Fibroblast of lung (primary cell): Measurements from ENCODE around the gene CD7. TPM values are rescaled to one million over a fixed set of nuclear protein-coding genes. Genes with fewer than 3 reads are reported as not detected.

ENCODE experiments used
- DNase-seq, 2 donors: peaks; one replicate each; pipeline versions ENCODE4 v3.0.0 to v3.0.0-alpha.2; 2010; ENCODE audit warnings: low read depth in 2 of 2
- H2AFZ ChIP-seq: 2 replicates; pipeline ENCODE4 v1.5.1; 2012; ENCODE audit warnings: low read length, control low read depth, inconsistent platforms
- H3K27ac ChIP-seq: 2 replicates; pipeline ENCODE4 v1.5.1; 2011; ENCODE audit warnings: low read length, control low read depth; ENCODE audit not compliant: insufficient read depth
- H3K27me3 ChIP-seq: 2 replicates; pipeline ENCODE4 v1.5.1; 2011; ENCODE audit warnings: mild to moderate bottlenecking, low read length; ENCODE audit not compliant: control insufficient read depth, insufficient read depth
- H3K36me3 ChIP-seq: 2 replicates; pipeline ENCODE4 v1.5.1; 2011; ENCODE audit warnings: low read length; ENCODE audit not compliant: control insufficient read depth, insufficient read depth
- H3K4me1 ChIP-seq: 2 replicates; pipeline ENCODE4 v1.5.1; 2011; ENCODE audit warnings: low read length; ENCODE audit not compliant: control insufficient read depth, insufficient read depth; ENCODE audit errors: extremely low read depth
- H3K4me2 ChIP-seq: 2 replicates; pipeline ENCODE4 v1.5.1; 2011; ENCODE audit warnings: low read length, control low read depth; ENCODE audit not compliant: insufficient read depth; ENCODE audit errors: extremely low read depth
- H3K4me3 ChIP-seq, 4 experiments: fragments of 200-600 bp in 1 of 4; sonication (generic) in 1 of 4; replicated peaks in 1 of 4; 2 replicates each; pipeline ENCODE4 v1.5.1; 2011 to 2016; ENCODE audit warnings: low read length in 4 of 4, low read depth in 3 of 4, mild to moderate bottlenecking in 3 of 4, control low read depth in 2 of 4, inconsistent platforms in 1 of 4, mixed read lengths in 1 of 4; ENCODE audit not compliant: insufficient read depth in 1 of 4; ENCODE audit errors: control extremely low read depth in 1 of 4
- H3K79me2 ChIP-seq: 2 replicates; pipeline ENCODE4 v1.5.1; 2012; ENCODE audit warnings: mild to moderate bottlenecking, low read length, inconsistent platforms; ENCODE audit not compliant: control insufficient read depth, insufficient read depth
- H3K9ac ChIP-seq: 2 replicates; pipeline ENCODE4 v1.5.1; 2011; ENCODE audit warnings: mild to moderate bottlenecking, low read length, control low read depth; ENCODE audit not compliant: insufficient read depth
- H3K9me3 ChIP-seq: 2 replicates; pipeline ENCODE4 v1.5.1; 2012; ENCODE audit warnings: low read depth, low read length; ENCODE audit not compliant: control insufficient read depth, insufficient read depth
- H4K20me1 ChIP-seq: 2 replicates; pipeline ENCODE4 v1.5.1; 2011; ENCODE audit warnings: low read length; ENCODE audit not compliant: control insufficient read depth, insufficient read depth; ENCODE audit errors: extremely low read depth
- CTCF ChIP-seq, 2 donors: IDR thresholded peaks in 1 of 2; conservative IDR thresholded peaks in 1 of 2; 1 replicate in 1 of 2; 2 replicates in 1 of 2; pipeline ENCODE4 v1.5.1; 2011 to 2012; ENCODE audit warnings: low read length in 2 of 2, control low read depth in 1 of 2, inconsistent platforms in 1 of 2, low read depth in 1 of 2, mild to moderate bottlenecking in 1 of 2
- EZH2 ChIP-seq: IDR thresholded peaks from 2 replicates; pipeline ENCODE4 v1.5.1; 2012; ENCODE audit warnings: low read length, control low read depth, mild to moderate bottlenecking; ENCODE audit errors: missing control alignments
- polyA plus RNA-seq, 2 donors: library from polyadenylated mRNA; depleted of rRNA in 1 of 2; stranded (reverse) in 1 of 2; unstranded in 1 of 2; fragments of >200 nt; gene quantifications; 2 replicates each; pipeline ENCODE4 v1.2.1, GENCODE V29; 2011 to 2012; ENCODE audit warnings: missing spikeins in 1 of 2
- total RNA-seq: library from RNA; depleted of rRNA; stranded (reverse); fragments of >200 nt; gene quantifications from 2 replicates; pipeline ENCODE4 v1.2.1, GENCODE V29; 2014

CD7 gene
- total and polyA plus RNA-seq, 2 donors (not counting 1 experiment from before 2014, with no cell fraction given), result 0.17 TPM; not detected in 1

- Histone ChIP-seq H3K36me3 (no peaks in the 10 kb centered on the region), H3K27ac (no peak overlapping the region), H4K20me1 (no peaks in the 10 kb centered on the region), H2AFZ (no peak overlapping the region), H3K4me3 (no peak overlapping the region), H3K4me1 (no peaks in the 10 kb centered on the region), H3K9ac (no peak overlapping the region), H3K4me2 (no peak overlapping the region), H3K79me2 (no peaks in the 10 kb centered on the region), H3K9me3 (peaks cover 4% of the 10 kb centered on the region), H3K27me3 (peaks cover 13% of the 10 kb centered on the region)
- DNase-seq, result no peak
- TF ChIP-seq CTCF (conservative IDR thresholded peaks at IDR 0.05 in 1 of 2, IDR thresholded peaks at IDR 0.05 in 1 of 2; ENCODE audit: low read depth in 1 of 2, low read length in 2 of 2) (no peak), EZH2 (no peak)
Observed at GRCh38 chr17:82318772-82319606, 1.6 kb upstream of the CD7 start.

GRCh38 chr17:82318169-82318498 is 726 bp upstream of the CD7 start:
- Histone ChIP-seq H2AFZ (no peak overlapping the region), H3K4me1 (no peaks in the 10 kb centered on the region), H3K9me3 (peaks cover 4% of the 10 kb centered on the region), H3K27ac (no peak overlapping the region), H3K36me3 (no peaks in the 10 kb centered on the region), H3K4me3 (no peak overlapping the region), H3K27me3 (peaks cover 17% of the 10 kb centered on the region), H3K4me2 (no peak overlapping the region), H3K79me2 (no peaks in the 10 kb centered on the region), H4K20me1 (no peaks in the 10 kb centered on the region), H3K9ac (no peak overlapping the region)
- DNase-seq, result no peak
- no peak for TF ChIP-seq CTCF (conservative IDR thresholded peaks at IDR 0.05 in 1 of 2, IDR thresholded peaks at IDR 0.05 in 1 of 2; ENCODE audit: low read depth in 1 of 2, low read length in 2 of 2)
- TF ChIP-seq EZH2, result no peak

GRCh38 chr17:82316651-82317393 is 586 bp downstream of the CD7 start:
- no peaks in the 10 kb centered on the region for H3K36me3 ChIP-seq
- H3K4me3 ChIP-seq, result no peak overlapping the region
- H2AFZ ChIP-seq, result no peak overlapping the region
- H3K9ac ChIP-seq, result no peak overlapping the region
- H3K27me3 ChIP-seq, result peaks cover 17% of the 10 kb centered on the region
- no peaks in the 10 kb centered on the region for H3K4me1 ChIP-seq
- H3K4me2 ChIP-seq, result no peak overlapping the region
- H3K79me2 ChIP-seq, result no peaks in the 10 kb centered on the region
- DNase-seq, result no peak
- H3K9me3 ChIP-seq, result peaks cover 4% of the 10 kb centered on the region
- H4K20me1 ChIP-seq, result no peaks in the 10 kb centered on the region
- no peak overlapping the region for H3K27ac ChIP-seq
- TF ChIP-seq CTCF (conservative IDR thresholded peaks at IDR 0.05 in 1 of 2, IDR thresholded peaks at IDR 0.05 in 1 of 2; ENCODE audit: low read depth in 1 of 2, low read length in 2 of 2), result no peak
- TF ChIP-seq EZH2, result no peak
